ENCODE results near the gene RBM3.

Gene RBM3

GRCh38 chrX:48578661-48579128 is 4.4 kb downstream of the RBM3 start:
- no peak for DNase-seq

- no peak for DNase-seq
Observed at GRCh38 chrX:48579259-48579658, 5.0 kb downstream of the RBM3 start.

GRCh38 chrX:48580662-48581061 is 6.4 kb downstream of the RBM3 start:
- DNase-seq, result no peak

GRCh38 chrX:48584698-48585097 is 10.4 kb downstream of the RBM3 start:
- DNase-seq, result no peak

- DNase-seq, result no peak
Observed at GRCh38 chrX:48589482-48590162, 15.3 kb downstream of the RBM3 start.

GRCh38 chrX:48590203-48591103 is 16.2 kb downstream of the RBM3 start:
- DNase-seq, result no peak

- no peak for DNase-seq
Observed at GRCh38 chrX:48591255-48591791, 17.0 kb downstream of the RBM3 start.

- DNase-seq, result no peak
Observed at GRCh38 chrX:48592971-48593370, 18.7 kb downstream of the RBM3 start.

GRCh38 chrX:48595929-48596328 is 21.6 kb downstream of the RBM3 start:
- DNase-seq, result no peak

- peak; percentile 87 to 91 for DNase-seq
Observed at GRCh38 chrX:48597353-48598264, 23.3 kb downstream of the RBM3 start, which contains the start of gene WDR13. Gene WDR13 (plus strand): TSS chrX:48597492. CDS start chrX:48597997, 505 bp downstream.

- DNase-seq, result no peak
Observed at GRCh38 chrX:48598614-48599013, 24.3 kb downstream of the RBM3 start.

- no peak for DNase-seq
Observed at GRCh38 chrX:48599341-48599740, 25.1 kb downstream of the RBM3 start.

- DNase-seq, result no peak
Observed at GRCh38 chrX:48600226-48600625, 25.9 kb downstream of the RBM3 start.

GRCh38 chrX:48601741-48602394 is 27.6 kb downstream of the RBM3 start:
- DNase-seq, result no peak

GRCh38 chrX:48604701-48605100 is 30.4 kb downstream of the RBM3 start:
- no peak for DNase-seq

- no peak for DNase-seq
Observed at GRCh38 chrX:48606091-48606490, 31.8 kb downstream of the RBM3 start.

GRCh38 chrX:48611703-48612102 is 37.4 kb downstream of the RBM3 start:
- no peak for DNase-seq

- no peak for DNase-seq
Observed at GRCh38 chrX:48613502-48614160, 39.3 kb downstream of the RBM3 start.

- DNase-seq, result peak in 1 of 2 donors; percentile 4
Observed at GRCh38 chrX:48616576-48616975, 42.3 kb downstream of the RBM3 start.

- DNase-seq, result peak in 1 of 2 donors; percentile 8
Observed at GRCh38 chrX:48617542-48618340, 43.5 kb downstream of the RBM3 start.

Data from inflammatory macrophage treated with lipopolysaccharide for 1 hour (primary cell).